Activated naive CD8-positive, alpha-beta T cell treated with anti-CD3 and anti-CD28 coated beads, Interleukin-2, amount 50 U/mL, for 16 hours (primary cell): ENCODE measurements around the gene PLCB1.

ENCODE experiments used
- DNase-seq: peaks from one replicate; pipeline ENCODE4 v3.0.0-alpha.2; 2020; ENCODE audit warnings: low read depth, low spot score

PLCB1 gene

GRCh38 chr20:8504030-8504429 is 372.0 kb downstream of the PLCB1 start:
- DNase-seq: no peak

GRCh38 chr20:8505476-8506200 is 373.6 kb downstream of the PLCB1 start:
- no peak for DNase-seq

- DNase-seq: no peak
These were observed 375.2 kb downstream of the PLCB1 start for GRCh38 chr20:8507231-8507630.

GRCh38 chr20:8509809-8510208 is 377.7 kb downstream of the PLCB1 start:
- no peak for DNase-seq

GRCh38 chr20:8510808-8511207 is 378.7 kb downstream of the PLCB1 start:
- no peak for DNase-seq

GRCh38 chr20:8512003-8512402 is 379.9 kb downstream of the PLCB1 start:
- DNase-seq: no peak

- no peak for DNase-seq
These were observed 383.9 kb downstream of the PLCB1 start for GRCh38 chr20:8515810-8516435.

GRCh38 chr20:8518878-8519277 is 386.8 kb downstream of the PLCB1 start:
- DNase-seq: no peak

GRCh38 chr20:8519887-8520286 is 387.8 kb downstream of the PLCB1 start:
- no peak for DNase-seq

GRCh38 chr20:8522168-8522567 is 390.1 kb downstream of the PLCB1 start:
- no peak for DNase-seq

- no peak for DNase-seq
These were observed 391.6 kb downstream of the PLCB1 start for GRCh38 chr20:8523684-8524083.

- DNase-seq: no peak
These were observed 392.3 kb downstream of the PLCB1 start for GRCh38 chr20:8524101-8525016.

GRCh38 chr20:8525017-8525343 is 392.9 kb downstream of the PLCB1 start:
- no peak for DNase-seq

GRCh38 chr20:8526610-8527009 is 394.5 kb downstream of the PLCB1 start:
- no peak for DNase-seq

- no peak for DNase-seq
These were observed 396.1 kb downstream of the PLCB1 start for GRCh38 chr20:8527998-8528723.

- DNase-seq: no peak
These were observed 398.0 kb downstream of the PLCB1 start for GRCh38 chr20:8530022-8530421.

- DNase-seq: no peak
These were observed 400.1 kb downstream of the PLCB1 start for GRCh38 chr20:8532169-8532568.

- no peak for DNase-seq
These were observed 402.5 kb downstream of the PLCB1 start for GRCh38 chr20:8534368-8535160.

GRCh38 chr20:8535403-8536261 is 403.6 kb downstream of the PLCB1 start:
- no peak for DNase-seq

GRCh38 chr20:8536262-8536618 is 404.2 kb downstream of the PLCB1 start:
- no peak for DNase-seq
